ENCODE data around the gene SPEF1. TPM values are rescaled to one million over a fixed set of nuclear protein-coding genes. Genes with fewer than 3 reads are reported as not detected.

SPEF1 gene
- total and polyA plus RNA-seq, 7 donors, result 0.12 to 1.7 (median 0.24) TPM; not detected in 3

DNA sequence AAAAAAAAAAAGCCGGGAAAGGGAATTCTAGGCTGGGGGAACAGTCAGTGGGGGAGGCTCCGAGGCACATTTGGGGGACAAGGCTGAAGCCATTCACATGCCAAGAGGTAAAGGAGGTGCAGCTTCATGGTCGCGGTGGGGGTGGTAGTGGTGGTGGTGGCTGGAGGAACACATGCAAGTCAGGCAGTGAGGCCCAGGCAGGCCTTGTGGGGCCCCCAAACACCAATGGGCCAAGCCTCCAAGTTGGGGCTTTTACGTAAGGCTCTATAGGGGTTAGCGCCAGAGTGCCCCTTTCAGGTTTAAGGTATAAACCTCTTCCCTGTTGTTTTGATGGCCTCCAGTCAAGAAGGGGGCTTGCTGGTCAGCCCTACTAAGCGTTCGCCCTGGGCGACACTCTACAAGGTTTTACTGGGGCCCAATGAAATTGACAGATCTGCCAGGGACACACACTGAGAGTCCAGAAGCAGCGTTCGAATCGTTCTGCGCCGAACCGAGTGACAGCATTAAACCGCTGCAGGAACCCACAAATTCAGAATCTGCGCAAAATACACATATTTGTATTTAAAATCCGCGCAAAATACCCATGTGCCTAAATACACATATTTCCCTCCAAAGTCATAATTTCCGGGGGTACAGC, 38.3 kb upstream of the SPEF1 start:
- ATAC-seq (no peak), DNase-seq (no peak)
- TF ChIP-seq, protein P1, sequence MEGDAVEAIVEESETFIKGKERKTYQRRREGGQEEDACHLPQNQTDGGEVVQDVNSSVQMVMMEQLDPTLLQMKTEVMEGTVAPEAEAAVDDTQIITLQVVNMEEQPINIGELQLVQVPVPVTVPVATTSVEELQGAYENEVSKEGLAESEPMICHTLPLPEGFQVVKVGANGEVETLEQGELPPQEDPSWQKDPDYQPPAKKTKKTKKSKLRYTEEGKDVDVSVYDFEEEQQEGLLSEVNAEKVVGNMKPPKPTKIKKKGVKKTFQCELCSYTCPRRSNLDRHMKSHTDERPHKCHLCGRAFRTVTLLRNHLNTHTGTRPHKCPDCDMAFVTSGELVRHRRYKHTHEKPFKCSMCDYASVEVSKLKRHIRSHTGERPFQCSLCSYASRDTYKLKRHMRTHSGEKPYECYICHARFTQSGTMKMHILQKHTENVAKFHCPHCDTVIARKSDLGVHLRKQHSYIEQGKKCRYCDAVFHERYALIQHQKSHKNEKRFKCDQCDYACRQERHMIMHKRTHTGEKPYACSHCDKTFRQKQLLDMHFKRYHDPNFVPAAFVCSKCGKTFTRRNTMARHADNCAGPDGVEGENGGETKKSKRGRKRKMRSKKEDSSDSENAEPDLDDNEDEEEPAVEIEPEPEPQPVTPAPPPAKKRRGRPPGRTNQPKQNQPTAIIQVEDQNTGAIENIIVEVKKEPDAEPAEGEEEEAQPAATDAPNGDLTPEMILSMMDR (IDR thresholded peaks at IDR 0.05), result no peak
- H3K27ac ChIP-seq, result peak overlapping the region; percentile 96
- H3K4me1 ChIP-seq, result peaks cover 13% of the 10 kb centered on the region
- peak overlapping the region; percentile 83 for H3K4me3 ChIP-seq
- intact Hi-C loops (cut with DNase I), result loop anchor here (1.0 to 5.0 kb wide), 3 partner anchors 27 to 32 kb away; partner anchors contain the start of genes CENPB (in 1 of the 2) and MAVS (in 1 of the 2)
- H3K27me3 ChIP-seq (ENCODE audit: insufficient read depth in 3 of 3, low read length in 2 of 3), result no peaks in the 10 kb centered on the region
- peaks cover 7 to 27% of the 10 kb centered on the region in 2 donors for H3K36me3 ChIP-seq (ENCODE audit: insufficient read depth in 1 of 2, low read depth in 1 of 2)
- H3K9me3 ChIP-seq, result no peaks in the 10 kb centered on the region
- WGBS, 3 donors, result 52 to 58% (median 52%) methylated on average over 19 to 20 of the region's 20 CpGs

DNA sequence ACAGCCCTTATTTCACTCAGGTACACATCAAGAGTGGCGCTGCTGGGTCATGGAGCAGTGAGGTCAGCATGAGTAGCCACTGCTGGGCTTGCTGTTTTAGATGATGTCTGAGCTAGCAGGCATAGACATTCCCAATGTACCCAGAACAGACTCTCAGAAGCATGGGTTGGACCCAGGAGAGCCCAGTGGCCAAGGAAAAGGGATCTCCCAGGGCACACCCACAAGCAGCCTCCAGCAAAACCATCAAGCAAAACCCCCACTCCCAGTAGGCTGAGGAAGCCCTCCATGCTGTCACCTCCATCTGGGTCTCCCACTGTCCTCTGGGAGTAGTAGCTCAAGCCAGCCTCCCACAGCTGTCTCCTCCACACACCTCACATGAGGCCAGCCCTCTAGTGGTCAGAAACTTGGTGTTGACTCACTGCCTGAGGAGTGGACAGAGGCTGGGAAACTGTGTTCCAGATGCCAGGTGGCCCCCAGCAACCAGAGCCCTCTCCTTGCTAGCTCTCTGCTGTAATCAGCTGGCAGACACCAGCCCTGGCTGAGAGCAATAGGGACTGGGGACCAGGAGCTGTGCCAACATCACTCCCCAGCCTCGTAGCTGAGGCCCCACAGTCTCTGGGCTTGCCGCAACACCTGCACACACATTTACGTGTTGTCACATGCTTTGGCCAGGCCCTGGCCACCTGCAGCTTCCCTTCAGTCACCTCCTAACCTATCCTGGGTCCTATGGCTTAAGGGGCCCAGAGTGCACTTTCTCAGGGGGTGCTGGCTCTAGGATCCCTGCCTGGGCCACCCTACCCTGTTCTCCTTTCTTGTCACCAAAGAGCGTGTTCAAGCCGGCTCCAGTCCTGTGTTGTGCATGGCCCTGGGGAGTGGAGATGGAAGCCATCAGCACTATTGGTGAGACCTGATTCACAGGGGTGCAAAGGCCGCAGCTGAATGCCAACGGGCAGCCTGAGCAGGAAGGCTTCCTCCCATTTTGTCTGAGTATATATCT, 37.2 kb upstream of the SPEF1 start:
- Histone ChIP-seq H3K27ac (peak overlapping the region; percentile 42), H3K9me3 (no peaks in the 10 kb centered on the region), H3K36me3 (ENCODE audit: insufficient read depth in 1 of 2, low read depth in 1 of 2) (peaks cover 4 to 17% of the 10 kb centered on the region in 2 donors), H3K4me1 (peaks cover 13% of the 10 kb centered on the region), H3K4me3 (no peak overlapping the region), H3K27me3 (ENCODE audit: insufficient read depth in 3 of 3, low read length in 2 of 3) (no peaks in the 10 kb centered on the region)
- ATAC-seq (peak; percentile 42 to 55 (median 47)), DNase-seq (peak; percentile 71 to 80)
- intact Hi-C loops (cut with DNase I), result no loop called here
- WGBS, 3 donors, result 71 to 80% (median 76%) methylated on average over 8 of the region's 8 CpGs
- TF ChIP-seq, protein P1 (IDR thresholded peaks at IDR 0.05), result peak; percentile 54

DNA sequence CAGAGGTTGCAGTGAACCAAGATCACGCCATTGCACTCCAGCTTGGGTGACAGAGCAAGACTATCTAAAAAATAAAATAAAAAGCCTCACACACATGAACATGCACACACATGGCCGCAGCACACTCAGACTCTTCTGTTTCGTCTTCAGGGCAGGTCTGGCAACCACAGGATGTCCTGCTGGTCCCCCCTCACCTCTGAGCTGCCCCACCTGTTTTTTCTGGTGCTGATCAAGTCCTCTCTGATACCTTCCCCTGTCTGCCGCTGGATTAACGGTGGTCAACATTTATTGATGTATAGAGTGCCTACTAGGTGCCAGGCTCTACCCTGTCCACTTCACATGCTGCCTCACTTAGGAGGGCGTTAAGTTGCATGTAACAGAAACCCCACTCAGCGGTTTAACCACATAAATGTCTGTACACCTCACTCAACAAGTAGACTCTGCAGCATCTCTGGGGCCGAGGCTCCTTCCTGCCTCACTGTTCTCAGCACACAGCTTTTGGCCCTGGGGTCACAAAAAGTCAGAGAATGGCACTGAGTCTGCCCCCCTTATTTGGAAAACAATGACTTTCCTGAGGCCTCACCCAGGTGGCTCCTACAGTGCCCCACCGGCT, 34.6 kb upstream of the SPEF1 start:
- TF ChIP-seq, protein P1 (IDR thresholded peaks at IDR 0.05), result no peak
- intact Hi-C loops (cut with DNase I), result no loop called here
- Histone ChIP-seq H3K27ac (no peak overlapping the region), H3K27me3 (ENCODE audit: insufficient read depth in 3 of 3, low read length in 2 of 3) (no peaks in the 10 kb centered on the region), H3K4me1 (peaks cover 31% of the 10 kb centered on the region), H3K4me3 (no peak overlapping the region), H3K9me3 (no peaks in the 10 kb centered on the region), H3K36me3 (ENCODE audit: insufficient read depth in 1 of 2, low read depth in 1 of 2) (no peaks in the 10 kb centered on the region)
- ATAC-seq (no peak), DNase-seq (no peak)
- WGBS, 3 donors, result 76 to 86% (median 81%) methylated on average over 9 of the region's 9 CpGs

DNA sequence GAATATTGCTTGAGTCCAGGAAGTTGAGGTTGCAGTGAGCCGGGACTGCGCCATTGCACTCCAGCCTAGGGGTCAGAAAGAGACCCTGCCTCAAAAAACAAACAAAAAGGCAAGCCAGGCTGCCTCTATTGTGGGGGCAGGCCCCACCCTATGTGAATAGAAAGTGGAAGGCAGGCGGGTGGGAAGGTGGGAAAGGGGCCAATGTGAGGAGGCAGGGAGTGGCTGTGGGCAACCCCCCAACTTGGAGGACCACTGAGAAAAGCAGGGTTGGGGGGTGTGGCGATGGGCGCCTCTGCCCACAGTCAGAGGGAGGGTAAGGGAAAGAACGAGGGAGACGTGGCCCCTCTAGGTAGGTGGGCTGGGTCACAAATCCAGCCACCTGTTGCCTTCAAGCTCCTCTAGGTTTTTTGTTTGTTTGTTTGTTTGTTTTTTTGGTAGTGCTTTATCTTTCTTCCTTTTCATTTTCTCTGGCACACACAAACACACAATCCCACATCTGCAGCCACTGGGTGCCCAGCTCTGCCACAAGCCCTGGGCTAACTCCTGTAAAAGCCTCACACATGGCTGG, 33.8 kb upstream of the SPEF1 start:
- no peak for ATAC-seq
- 75 to 88% (median 84%) methylated on average over 7 of the region's 7 CpGs for WGBS, 3 donors

More for the DNA sequence above, 33.8 kb upstream of the SPEF1 start:
- DNase-seq, result no peak
- no peaks in the 10 kb centered on the region for H3K36me3 ChIP-seq (ENCODE audit: insufficient read depth in 1 of 2, low read depth in 1 of 2)
- no peak overlapping the region for H3K27ac ChIP-seq
- no peaks in the 10 kb centered on the region for H3K27me3 ChIP-seq (ENCODE audit: insufficient read depth in 3 of 3, low read length in 2 of 3)
- intact Hi-C loops (cut with DNase I), result no loop called here
- TF ChIP-seq, protein P1 (IDR thresholded peaks at IDR 0.05), result no peak
- peaks cover 38% of the 10 kb centered on the region for H3K4me1 ChIP-seq
- no peaks in the 10 kb centered on the region for H3K9me3 ChIP-seq
- H3K4me3 ChIP-seq, result no peak overlapping the region

Data from psoas muscle (tissue), 8 donors.